ENCODE results near the gene PRPF19. TPM values are rescaled to one million over a fixed set of nuclear protein-coding genes. Genes with fewer than 3 reads are reported as not detected.
A peak's percentile ranks its signal among the peaks of the same experiment; 100 is the strongest.

Gene PRPF19
- total RNA-seq, 3 donors from 2014 or later (not counting 1 experiment from before 2014, with no cell fraction given): 61.0 to 69.7 (median 67.5) TPM

DNA sequence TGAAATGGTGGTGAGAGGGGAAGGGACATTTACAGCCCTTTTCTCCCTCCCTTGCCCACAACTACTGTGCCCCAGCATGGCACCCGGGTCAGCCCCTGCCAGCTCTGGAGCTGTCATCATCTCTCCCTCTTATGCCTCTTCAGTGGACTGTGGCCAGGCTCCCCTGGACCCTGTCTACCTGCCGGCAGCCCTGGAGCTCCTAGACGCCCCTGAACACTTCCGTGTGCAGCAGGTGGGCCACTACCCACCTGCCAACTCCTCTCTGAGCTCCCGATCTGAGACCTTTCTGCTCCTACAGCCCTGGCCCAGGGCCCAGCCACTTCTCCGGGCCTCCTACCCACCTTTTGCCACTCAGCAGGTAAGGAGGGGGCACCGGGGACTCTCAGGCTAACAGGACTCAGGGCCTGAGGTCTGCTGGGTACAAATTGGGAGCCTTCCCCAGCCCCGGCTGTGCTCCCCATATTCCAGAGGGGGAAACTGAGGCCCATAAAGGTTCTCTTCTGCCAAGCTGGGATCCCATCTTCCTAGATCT, 20.7 kb upstream of the PRPF19 start:
- H3K4me3 Mint-ChIP-seq: no peak overlapping the region
- WGBS (ENCODE audit: insufficient coverage): 89% methylated on average over 8 of the region's 8 CpGs
- DNase-seq (no peak), ATAC-seq (no peak)
- peaks cover 19% of the 10 kb centered on the region for H3K27me3 ChIP-seq (ENCODE audit: control insufficient read depth, insufficient read depth, low read length)
- TF ChIP-seq, protein P1, sequence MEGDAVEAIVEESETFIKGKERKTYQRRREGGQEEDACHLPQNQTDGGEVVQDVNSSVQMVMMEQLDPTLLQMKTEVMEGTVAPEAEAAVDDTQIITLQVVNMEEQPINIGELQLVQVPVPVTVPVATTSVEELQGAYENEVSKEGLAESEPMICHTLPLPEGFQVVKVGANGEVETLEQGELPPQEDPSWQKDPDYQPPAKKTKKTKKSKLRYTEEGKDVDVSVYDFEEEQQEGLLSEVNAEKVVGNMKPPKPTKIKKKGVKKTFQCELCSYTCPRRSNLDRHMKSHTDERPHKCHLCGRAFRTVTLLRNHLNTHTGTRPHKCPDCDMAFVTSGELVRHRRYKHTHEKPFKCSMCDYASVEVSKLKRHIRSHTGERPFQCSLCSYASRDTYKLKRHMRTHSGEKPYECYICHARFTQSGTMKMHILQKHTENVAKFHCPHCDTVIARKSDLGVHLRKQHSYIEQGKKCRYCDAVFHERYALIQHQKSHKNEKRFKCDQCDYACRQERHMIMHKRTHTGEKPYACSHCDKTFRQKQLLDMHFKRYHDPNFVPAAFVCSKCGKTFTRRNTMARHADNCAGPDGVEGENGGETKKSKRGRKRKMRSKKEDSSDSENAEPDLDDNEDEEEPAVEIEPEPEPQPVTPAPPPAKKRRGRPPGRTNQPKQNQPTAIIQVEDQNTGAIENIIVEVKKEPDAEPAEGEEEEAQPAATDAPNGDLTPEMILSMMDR (IDR thresholded peaks at IDR 0.05): no peak
- H3K27ac Mint-ChIP-seq: no peak overlapping the region
- intact Hi-C loops (cut with micrococcal nuclease): no loop called here
- no peak overlapping the region for H3K27ac ChIP-seq (ENCODE audit: low read length)
- no peak overlapping the region for H3K4me3 ChIP-seq (ENCODE audit: low read length)
- no peaks in the 10 kb centered on the region for H3K9me3 Mint-ChIP-seq
- peaks cover 0 to 12% of the 10 kb centered on the region in 2 donors for H3K4me1 Mint-ChIP-seq
- H3K4me1 ChIP-seq (ENCODE audit: control insufficient read depth, insufficient read depth, low read length): peaks cover 23% of the 10 kb centered on the region
- peaks cover 7 to 34% of the 10 kb centered on the region in 2 donors for H3K27me3 Mint-ChIP-seq (ENCODE audit: low read depth in 2 of 2)
- H3K36me3 ChIP-seq (ENCODE audit: control insufficient read depth, insufficient read depth, low read length): peaks cover 11% of the 10 kb centered on the region
- peaks cover 7% of the 10 kb centered on the region for H3K36me3 Mint-ChIP-seq
- no peaks in the 10 kb centered on the region for H3K9me3 ChIP-seq (ENCODE audit: control insufficient read depth, insufficient read depth, low read length)

DNA sequence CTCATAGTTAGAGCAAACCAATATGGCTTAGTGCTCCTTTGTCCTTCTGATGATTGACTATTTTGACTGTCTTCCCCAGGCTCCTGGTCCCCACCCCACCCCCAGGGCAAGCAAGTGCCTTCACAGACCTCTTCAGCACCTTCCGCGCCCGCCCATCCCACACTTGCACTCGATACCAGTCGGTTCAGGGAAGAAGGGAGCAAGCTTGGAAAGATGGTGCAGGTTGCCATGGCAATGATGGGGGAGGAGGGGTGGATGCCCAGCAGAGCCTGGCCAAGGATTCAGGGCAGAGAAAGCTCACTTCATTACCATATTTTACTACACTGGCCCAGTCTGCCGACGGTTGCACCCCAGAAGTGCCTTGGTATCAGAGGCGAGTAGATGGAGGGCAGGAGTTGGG, 20.1 kb upstream of the PRPF19 start:
- intact Hi-C loops (cut with micrococcal nuclease): no loop called here
- Mint-ChIP-seq H3K4me1 (peaks cover 0 to 12% of the 10 kb centered on the region in 2 donors), H3K4me3 (peak overlapping the region; percentile 63), H3K27ac (no peak overlapping the region), H3K9me3 (no peaks in the 10 kb centered on the region), H3K27me3 (ENCODE audit: low read depth in 2 of 2) (peaks cover 7 to 34% of the 10 kb centered on the region in 2 donors), H3K36me3 (peaks cover 8% of the 10 kb centered on the region)
- Histone ChIP-seq H3K27ac (ENCODE audit: low read length) (no peak overlapping the region), H3K36me3 (ENCODE audit: control insufficient read depth, insufficient read depth, low read length) (peaks cover 17% of the 10 kb centered on the region), H3K4me1 (ENCODE audit: control insufficient read depth, insufficient read depth, low read length) (peaks cover 20% of the 10 kb centered on the region), H3K27me3 (ENCODE audit: control insufficient read depth, insufficient read depth, low read length) (peaks cover 19% of the 10 kb centered on the region), H3K4me3 (ENCODE audit: low read length) (no peak overlapping the region), H3K9me3 (ENCODE audit: control insufficient read depth, insufficient read depth, low read length) (no peaks in the 10 kb centered on the region)
- ATAC-seq (no peak), DNase-seq (no peak)
- WGBS (ENCODE audit: insufficient coverage): 91% methylated on average over 6 of the region's 8 CpGs
- TF ChIP-seq, protein P1 (IDR thresholded peaks at IDR 0.05): no peak

DNA sequence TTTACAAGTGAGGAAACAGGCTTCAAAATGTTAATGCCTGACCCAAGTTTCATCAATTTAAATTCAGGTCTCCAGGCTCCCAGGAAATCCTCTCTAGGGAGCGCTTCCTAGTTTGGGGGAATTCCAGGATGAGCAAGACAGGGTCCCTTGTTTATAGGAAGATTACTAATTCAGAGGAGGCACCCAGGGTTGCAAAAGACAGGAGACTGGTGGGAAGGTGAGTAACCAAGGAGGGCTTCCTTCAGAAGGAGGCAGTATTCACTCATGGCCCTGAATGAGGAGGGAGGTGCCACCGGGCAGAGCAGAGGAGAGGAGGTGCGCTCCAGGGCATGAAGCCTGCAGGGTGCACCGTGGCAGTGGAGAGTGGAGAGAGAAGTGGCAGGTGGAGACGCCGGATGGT, 19.5 kb upstream of the PRPF19 start:
- WGBS (ENCODE audit: insufficient coverage): 77% methylated on average over 4 of the region's 6 CpGs
- Mint-ChIP-seq H3K4me1 (peaks cover 0 to 12% of the 10 kb centered on the region in 2 donors), H3K27ac (no peak overlapping the region), H3K4me3 (peak overlapping the region; percentile 63), H3K9me3 (no peaks in the 10 kb centered on the region), H3K27me3 (ENCODE audit: low read depth in 2 of 2) (peaks cover 7 to 30% of the 10 kb centered on the region in 2 donors), H3K36me3 (peaks cover 8% of the 10 kb centered on the region)
- ATAC-seq: no peak
- H3K4me1 ChIP-seq (ENCODE audit: control insufficient read depth, insufficient read depth, low read length): peaks cover 18% of the 10 kb centered on the region
- H3K36me3 ChIP-seq (ENCODE audit: control insufficient read depth, insufficient read depth, low read length): peaks cover 23% of the 10 kb centered on the region
- H3K27ac ChIP-seq (ENCODE audit: low read length): no peak overlapping the region
- TF ChIP-seq, protein P1 (IDR thresholded peaks at IDR 0.05): no peak
- H3K9me3 ChIP-seq (ENCODE audit: control insufficient read depth, insufficient read depth, low read length): no peaks in the 10 kb centered on the region
- H3K4me3 ChIP-seq (ENCODE audit: low read length): no peak overlapping the region
- DNase-seq: no peak
- intact Hi-C loops (cut with micrococcal nuclease): no loop called here
- peaks cover 19% of the 10 kb centered on the region for H3K27me3 ChIP-seq (ENCODE audit: control insufficient read depth, insufficient read depth, low read length)

All from natural killer cell (primary cell).